KMS-11 (cell line): ENCODE data around the gene MLN.

Experiments used
- H2AFZ ChIP-seq: fragments of 200-600 bp; sonication (generic); 2 replicates; pipeline ENCODE4 v1.6.1; 2016; ENCODE audit warnings: antibody characterized with exemption, mixed run types, low read depth
- H3K27ac ChIP-seq: fragments of 200-600 bp; sonication (generic); 2 replicates; pipeline ENCODE4 v1.6.1; 2016; ENCODE audit warnings: mild to moderate bottlenecking, mixed run types
- H3K27me3 ChIP-seq: fragments of 200-600 bp; sonication (generic); 2 replicates; pipeline ENCODE4 v1.6.1; 2017; ENCODE audit warnings: mild to moderate bottlenecking, low read depth, mixed run types, moderate library complexity; ENCODE audit not compliant: insufficient read depth
- H3K36me3 ChIP-seq: fragments of 200-600 bp; sonication (generic); 2 replicates; pipeline ENCODE4 v1.6.1; 2017; ENCODE audit warnings: mild to moderate bottlenecking, mixed run types; ENCODE audit not compliant: insufficient read depth
- H3K4me1 ChIP-seq: fragments of 200-600 bp; sonication (generic); 2 replicates; pipeline ENCODE4 v1.6.1; 2016; ENCODE audit warnings: mild to moderate bottlenecking, low read depth, mixed run types; ENCODE audit not compliant: poor library complexity, severe bottlenecking
- H3K4me2 ChIP-seq: fragments of 200-600 bp; sonication (generic); 2 replicates; pipeline ENCODE4 v1.7.0; 2016; ENCODE audit warnings: mild to moderate bottlenecking, mixed run types
- H3K4me3 ChIP-seq: fragments of 200-600 bp; sonication (generic); IDR thresholded peaks from 2 replicates; pipeline ENCODE4 v1.6.1; 2017; ENCODE audit warnings: low read depth, low read length, mixed read lengths; ENCODE audit not compliant: insufficient read depth
- H3K79me2 ChIP-seq: fragments of 200-600 bp; sonication (generic); 2 replicates; pipeline ENCODE4 v1.6.1; 2016; ENCODE audit warnings: low read depth, mixed run types; ENCODE audit not compliant: insufficient read depth
- H3K9ac ChIP-seq: fragments of 200-600 bp; sonication (generic); 2 replicates; pipeline ENCODE4 v1.6.1; 2016; ENCODE audit warnings: mild to moderate bottlenecking, mixed run types
- H4K20me1 ChIP-seq: fragments of 200-600 bp; sonication (generic); 2 replicates; pipeline ENCODE4 v1.6.1; 2016; ENCODE audit warnings: mild to moderate bottlenecking, mixed run types; ENCODE audit not compliant: insufficient read depth
- TF ChIP-seq, protein P1 (sequence below): fragments of 200-600 bp; sonication (generic); conservative IDR thresholded peaks from 2 replicates; pipeline ENCODE4 v1.6.1; 2017; ENCODE audit warnings: low read depth, mild to moderate bottlenecking, antibody characterized with exemption, low read length, moderate library complexity, mixed read lengths

The MLN gene

DNA sequence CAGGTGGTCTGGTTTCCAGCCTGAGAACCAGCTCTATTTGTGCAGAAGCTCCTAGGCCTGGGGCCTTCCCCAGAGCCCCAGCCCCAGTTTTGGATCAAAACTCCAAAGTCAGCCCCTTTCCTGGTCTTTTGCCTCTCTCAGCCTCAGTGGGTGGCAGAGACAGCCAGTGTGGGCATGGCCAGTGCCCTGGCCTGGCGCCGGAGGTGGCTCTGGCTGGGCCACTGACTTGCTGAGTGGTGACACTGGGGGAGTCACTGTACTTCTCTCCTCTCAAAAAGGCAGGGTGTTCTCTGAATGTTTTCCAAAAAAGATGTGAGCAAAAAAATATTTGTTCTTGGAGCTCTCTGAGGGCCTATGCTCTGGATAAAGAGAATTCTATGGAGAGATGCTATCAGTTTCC, 20.0 kb upstream of the MLN start:
- Histone ChIP-seq H3K27ac (no peak overlapping the region), H3K79me2 (no peaks in the 10 kb centered on the region), H3K36me3 (no peaks in the 10 kb centered on the region), H3K4me3 (no peak overlapping the region), H3K9ac (no peak overlapping the region), H3K27me3 (peaks cover 98% of the 10 kb centered on the region), H3K4me2 (no peak overlapping the region), H4K20me1 (no peaks in the 10 kb centered on the region), H2AFZ (no peak overlapping the region), H3K4me1 (no peaks in the 10 kb centered on the region)
- TF ChIP-seq, protein P1, sequence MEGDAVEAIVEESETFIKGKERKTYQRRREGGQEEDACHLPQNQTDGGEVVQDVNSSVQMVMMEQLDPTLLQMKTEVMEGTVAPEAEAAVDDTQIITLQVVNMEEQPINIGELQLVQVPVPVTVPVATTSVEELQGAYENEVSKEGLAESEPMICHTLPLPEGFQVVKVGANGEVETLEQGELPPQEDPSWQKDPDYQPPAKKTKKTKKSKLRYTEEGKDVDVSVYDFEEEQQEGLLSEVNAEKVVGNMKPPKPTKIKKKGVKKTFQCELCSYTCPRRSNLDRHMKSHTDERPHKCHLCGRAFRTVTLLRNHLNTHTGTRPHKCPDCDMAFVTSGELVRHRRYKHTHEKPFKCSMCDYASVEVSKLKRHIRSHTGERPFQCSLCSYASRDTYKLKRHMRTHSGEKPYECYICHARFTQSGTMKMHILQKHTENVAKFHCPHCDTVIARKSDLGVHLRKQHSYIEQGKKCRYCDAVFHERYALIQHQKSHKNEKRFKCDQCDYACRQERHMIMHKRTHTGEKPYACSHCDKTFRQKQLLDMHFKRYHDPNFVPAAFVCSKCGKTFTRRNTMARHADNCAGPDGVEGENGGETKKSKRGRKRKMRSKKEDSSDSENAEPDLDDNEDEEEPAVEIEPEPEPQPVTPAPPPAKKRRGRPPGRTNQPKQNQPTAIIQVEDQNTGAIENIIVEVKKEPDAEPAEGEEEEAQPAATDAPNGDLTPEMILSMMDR = no peak

DNA sequence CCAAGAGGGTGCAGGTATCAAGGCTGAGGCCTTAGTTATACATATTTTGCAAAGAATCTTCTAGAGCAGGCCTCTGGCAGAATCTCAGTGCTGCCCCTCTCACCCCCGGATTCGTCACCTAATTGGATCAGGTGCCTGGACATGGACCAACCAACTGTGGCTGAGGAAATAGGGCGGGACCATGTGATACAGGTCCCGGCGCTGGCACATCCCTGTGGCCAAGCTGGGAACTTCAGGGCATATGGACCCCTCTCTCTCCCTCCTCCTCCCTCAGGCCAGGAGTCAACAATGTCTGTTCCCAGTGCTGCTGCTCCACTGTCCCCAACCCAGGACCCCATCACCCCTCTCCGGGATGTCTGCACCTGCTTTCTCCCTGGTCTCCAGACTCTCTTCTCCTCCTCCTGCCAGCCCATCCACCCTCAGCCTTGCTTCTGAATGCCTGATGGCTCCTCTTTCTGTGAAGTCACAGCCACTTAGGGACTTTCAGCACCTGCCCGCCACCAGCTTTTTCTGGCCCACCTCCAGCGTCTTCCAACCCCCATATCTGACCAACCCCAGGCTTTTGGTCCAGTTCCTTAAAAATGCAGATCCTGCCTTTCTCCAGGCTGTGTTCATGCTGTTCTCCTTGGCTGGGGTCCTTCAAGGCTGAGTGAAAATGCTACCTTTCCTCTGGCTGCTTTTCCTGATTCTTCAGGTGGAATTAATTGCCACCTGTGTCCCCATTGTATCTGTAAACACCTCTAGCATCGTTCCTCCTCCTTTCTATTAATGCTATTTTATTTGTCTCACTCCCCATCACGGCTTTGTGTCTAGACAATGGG, 19.0 kb upstream of the MLN start:
- no peak overlapping the region for H2AFZ ChIP-seq
- no peak overlapping the region for H3K4me2 ChIP-seq
- no peak overlapping the region for H3K4me3 ChIP-seq
- no peak overlapping the region for H3K9ac ChIP-seq
- TF ChIP-seq, protein P1 = no peak
- H3K27ac ChIP-seq = no peak overlapping the region
- H3K79me2 ChIP-seq = no peaks in the 10 kb centered on the region
- no peaks in the 10 kb centered on the region for H3K4me1 ChIP-seq
- no peaks in the 10 kb centered on the region for H4K20me1 ChIP-seq
- H3K36me3 ChIP-seq = no peaks in the 10 kb centered on the region
- H3K27me3 ChIP-seq = peaks cover 98% of the 10 kb centered on the region

DNA sequence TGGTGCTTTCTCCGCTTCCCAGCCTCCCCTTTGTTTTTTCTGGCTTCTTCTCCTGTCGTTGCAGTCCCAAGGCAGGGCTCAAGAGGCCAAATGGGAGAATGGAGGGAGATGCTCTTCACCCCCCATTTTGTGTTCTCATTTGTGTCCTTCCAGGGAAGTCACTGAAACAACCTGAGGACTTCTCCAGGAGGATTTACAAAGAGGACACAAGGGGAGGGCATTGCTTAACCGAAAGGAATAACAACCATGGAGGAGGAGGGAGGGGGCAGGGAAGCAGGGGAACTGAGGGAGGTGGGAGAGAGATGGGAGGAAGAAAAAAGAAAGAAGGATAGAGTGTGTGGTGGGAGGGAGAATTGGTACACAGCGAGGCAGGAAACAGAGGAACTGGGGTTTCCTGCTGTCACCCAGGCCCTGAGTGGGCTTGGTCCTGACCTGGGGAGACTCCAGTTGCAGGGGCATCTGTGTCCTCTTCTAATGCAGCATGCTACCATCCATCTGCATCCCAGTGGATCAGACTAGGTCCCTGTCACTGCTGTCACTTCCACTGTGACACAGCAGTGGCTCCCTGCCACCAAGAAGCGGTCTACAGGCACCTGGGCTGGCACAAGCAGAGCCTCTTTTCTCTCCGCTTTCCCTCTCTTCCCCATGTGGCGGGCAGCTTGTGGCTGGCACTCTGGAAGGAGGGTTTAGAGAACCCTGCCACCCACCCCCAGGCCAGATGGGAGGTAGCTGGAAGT, 17.1 kb upstream of the MLN start:
- H3K4me2 ChIP-seq = no peak overlapping the region

DNA sequence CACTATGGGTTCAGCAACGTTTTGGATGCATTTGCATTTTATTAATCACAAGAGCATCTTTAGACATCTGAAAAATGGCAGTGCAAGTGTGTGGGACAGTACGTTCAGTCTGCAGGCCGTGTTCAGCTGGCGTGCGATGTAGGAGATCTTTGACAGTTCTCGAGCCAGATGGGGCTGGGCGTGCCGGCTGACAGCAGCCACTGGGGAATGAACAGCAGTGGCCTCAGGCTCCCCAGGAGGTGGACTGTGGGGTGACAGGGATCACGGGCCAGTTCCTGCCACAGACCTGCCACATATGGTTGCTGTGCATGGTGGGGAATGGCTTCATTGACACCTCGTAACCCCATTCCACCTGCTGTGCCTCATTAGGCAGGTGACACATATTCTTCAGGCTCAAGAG, 16.4 kb upstream of the MLN start:
- Histone ChIP-seq H3K4me1 (no peaks in the 10 kb centered on the region), H3K79me2 (no peaks in the 10 kb centered on the region), H3K27ac (no peak overlapping the region), H3K9ac (no peak overlapping the region), H2AFZ (no peak overlapping the region), H3K4me2 (no peak overlapping the region), H3K27me3 (peaks cover 97% of the 10 kb centered on the region), H3K36me3 (no peaks in the 10 kb centered on the region), H3K4me3 (no peak overlapping the region), H4K20me1 (no peaks in the 10 kb centered on the region)
- TF ChIP-seq, protein P1 = no peak

More for the DNA sequence above, 17.1 kb upstream of the MLN start:
- Histone ChIP-seq H3K4me1 (no peaks in the 10 kb centered on the region), H3K27ac (no peak overlapping the region), H3K9ac (no peak overlapping the region), H2AFZ (no peak overlapping the region), H3K27me3 (peaks cover 97% of the 10 kb centered on the region), H3K4me3 (no peak overlapping the region), H3K36me3 (no peaks in the 10 kb centered on the region), H3K79me2 (no peaks in the 10 kb centered on the region), H4K20me1 (no peaks in the 10 kb centered on the region)
- TF ChIP-seq, protein P1 = no peak
